Left renal pelvis (tissue), 4 donors: ENCODE measurements around the gene UQCC3. TPM values are rescaled to one million over a fixed set of nuclear protein-coding genes. Genes with fewer than 3 reads are reported as not detected.
"Not testable (repeated sequence)": the region's sequence is repeated elsewhere in the genome, so short reads cannot be mapped to it uniquely, and the experiment has no call there.

Experiments
- DNase-seq, 4 donors: peaks; one replicate each; pipeline ENCODE4 v3.0.0-alpha.2; 2013; ENCODE audit warnings: low read depth in 4 of 4, low spot score in 3 of 4
- polyA plus RNA-seq, 4 donors: library from polyadenylated mRNA; unstranded; fragments of 120-200 nt; gene quantifications; one replicate each; pipeline ENCODE4 v1.2.1, GENCODE V29; 2013; ENCODE audit not compliant: insufficient read length in 4 of 4

Gene UQCC3, protein sequence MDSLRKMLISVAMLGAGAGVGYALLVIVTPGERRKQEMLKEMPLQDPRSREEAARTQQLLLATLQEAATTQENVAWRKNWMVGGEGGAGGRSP
- 10 to 100 TPM in 1 of 4 donors, 1 to 10 TPM in 3; 6.0 to 12.6 (median 7.6) TPM for polyA plus RNA-seq

DNA sequence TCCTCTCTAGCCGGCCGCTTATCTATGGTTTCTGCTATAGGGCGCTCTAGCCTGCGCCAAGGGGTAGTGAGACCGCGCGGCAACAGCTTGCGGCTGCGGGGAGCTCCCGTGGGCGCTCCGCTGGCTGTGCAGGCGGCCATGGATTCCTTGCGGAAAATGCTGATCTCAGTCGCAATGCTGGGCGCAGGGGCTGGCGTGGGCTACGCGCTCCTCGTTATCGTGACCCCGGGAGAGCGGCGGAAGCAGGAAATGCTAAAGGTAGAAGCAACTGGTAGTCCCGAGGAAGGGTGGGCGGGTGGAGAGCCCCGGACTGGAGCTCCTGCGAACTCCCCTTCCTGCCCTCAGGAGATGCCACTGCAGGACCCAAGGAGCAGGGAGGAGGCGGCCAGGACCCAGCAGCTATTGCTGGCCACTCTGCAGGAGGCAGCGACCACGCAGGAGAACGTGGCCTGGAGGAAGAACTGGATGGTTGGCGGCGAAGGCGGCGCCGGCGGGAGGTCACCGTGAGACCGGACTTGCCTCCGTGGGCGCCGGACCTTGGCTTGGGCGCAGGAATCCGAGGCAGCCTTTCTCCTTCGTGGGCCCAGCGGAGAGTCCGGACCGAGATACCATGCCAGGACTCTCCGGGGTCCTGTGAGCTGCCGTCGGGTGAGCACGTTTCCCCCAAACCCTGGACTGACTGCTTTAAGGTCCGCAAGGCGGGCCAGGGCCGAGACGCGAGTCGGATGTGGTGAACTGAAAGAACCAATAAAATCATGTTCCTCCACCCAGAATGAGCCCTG lies at the start of gene UQCC3, which contains the start of gene LBHD1:
TSS of gene UQCC3 (plus strand) at position 66 of the 782 bp plus-strand sequence. CDS start at position 139, 73 bp downstream.
TSS of gene LBHD1 (minus strand) at position 660 of the 782 bp plus-strand sequence. CDS start 2,236 bp downstream, outside the sequence.
- DNase-seq = peak in 1 of 4 donors; percentile 75

- no peak for DNase-seq
Observed at GRCh38 chr11:62622476-62623089, 48.9 kb upstream of the UQCC3 start.

DNA sequence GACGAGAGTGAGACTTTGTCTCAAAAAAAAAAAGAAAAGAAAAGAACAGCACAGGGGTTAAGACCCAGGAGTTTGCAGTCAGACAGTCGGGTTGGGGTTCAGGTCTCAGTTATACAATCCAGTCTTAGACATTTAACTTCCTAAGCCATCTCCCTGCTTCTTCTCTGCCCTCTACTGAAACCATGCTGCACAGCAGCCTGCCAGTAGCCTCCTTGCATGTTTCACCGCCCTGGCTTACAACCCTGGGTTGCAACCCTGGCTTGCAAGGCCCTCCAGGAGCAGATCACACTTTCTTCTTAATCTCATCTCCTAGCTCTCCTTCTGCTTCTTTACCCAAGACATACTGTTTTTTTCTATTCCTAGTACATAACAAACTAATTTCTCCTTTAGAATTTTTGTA lies 43.8 kb upstream of the UQCC3 start:
- DNase-seq = no peak

GRCh38 chr11:62632492-62632891 lies 39.0 kb upstream of the UQCC3 start:
- DNase-seq = no peak

- DNase-seq = no peak
Observed at GRCh38 chr11:62644220-62644619, 27.3 kb upstream of the UQCC3 start.

DNA sequence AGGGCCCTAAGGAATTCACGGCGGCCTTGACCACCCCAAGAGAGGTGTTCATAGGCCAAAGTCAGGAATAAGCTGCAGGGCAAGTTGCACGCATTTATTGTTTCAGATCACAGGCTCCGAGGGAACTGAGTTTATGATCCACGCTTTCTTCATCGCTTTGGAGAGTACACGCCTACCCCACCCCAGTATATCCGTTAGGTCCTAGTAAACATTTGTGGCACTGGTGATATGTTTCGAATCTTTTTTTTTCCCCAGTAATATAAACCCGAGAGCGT lies 25.9 kb upstream of the UQCC3 start:
- DNase-seq = no peak

DNA sequence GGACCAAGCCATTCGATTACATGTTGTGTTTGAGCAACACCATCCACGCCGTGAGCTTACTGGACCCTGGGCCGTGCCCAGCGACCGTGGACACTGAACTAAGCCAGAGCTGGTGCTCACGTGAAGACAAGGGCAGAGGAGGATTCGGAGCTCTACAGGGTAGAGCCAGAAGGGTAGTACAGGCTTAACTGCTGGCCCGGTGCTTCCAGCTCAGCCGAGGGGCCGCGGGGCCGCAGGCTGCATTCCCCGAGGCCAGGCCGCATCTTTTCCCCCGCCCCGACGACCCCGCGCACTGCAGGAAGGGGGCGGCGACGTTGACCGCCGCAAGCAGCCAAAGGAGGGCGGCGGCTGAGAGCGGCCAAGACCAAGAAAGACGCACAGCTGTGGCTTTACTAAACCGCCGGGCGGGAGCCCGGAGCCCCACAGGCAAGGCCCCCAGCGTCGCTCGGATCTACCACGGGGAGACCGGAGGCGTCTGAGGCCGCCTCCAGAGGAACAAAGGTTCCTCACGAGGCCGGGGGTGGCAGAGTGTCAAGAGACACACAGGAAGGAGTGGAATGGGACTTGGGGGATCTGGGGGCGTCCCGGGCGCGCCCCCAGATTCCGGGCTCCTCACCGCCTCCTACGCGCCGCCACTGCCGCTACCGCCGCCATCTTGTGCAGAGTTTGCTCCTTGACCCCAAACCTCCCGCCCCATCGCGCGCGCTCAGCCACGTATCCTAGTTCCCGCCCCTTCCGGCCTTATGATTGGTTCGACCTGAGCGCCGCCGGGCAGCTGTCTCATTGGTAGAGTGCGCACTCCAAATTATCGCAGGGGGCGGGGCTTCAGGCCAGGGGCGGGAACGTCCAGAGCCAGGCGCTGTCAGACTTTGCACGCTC lies 25.3 kb upstream of the UQCC3 start, which contains the start of gene GANAB:
TSS of gene GANAB (minus strand) at position 668 of the 879 bp plus-strand sequence. CDS start at position 654, 14 bp downstream.
- peak; percentile 89 to 97 (median 96) for DNase-seq

GRCh38 chr11:62646825-62647608 lies 24.5 kb upstream of the UQCC3 start:
- no peak for DNase-seq

GRCh38 chr11:62647609-62648005 lies 23.9 kb upstream of the UQCC3 start:
- no peak for DNase-seq

DNA sequence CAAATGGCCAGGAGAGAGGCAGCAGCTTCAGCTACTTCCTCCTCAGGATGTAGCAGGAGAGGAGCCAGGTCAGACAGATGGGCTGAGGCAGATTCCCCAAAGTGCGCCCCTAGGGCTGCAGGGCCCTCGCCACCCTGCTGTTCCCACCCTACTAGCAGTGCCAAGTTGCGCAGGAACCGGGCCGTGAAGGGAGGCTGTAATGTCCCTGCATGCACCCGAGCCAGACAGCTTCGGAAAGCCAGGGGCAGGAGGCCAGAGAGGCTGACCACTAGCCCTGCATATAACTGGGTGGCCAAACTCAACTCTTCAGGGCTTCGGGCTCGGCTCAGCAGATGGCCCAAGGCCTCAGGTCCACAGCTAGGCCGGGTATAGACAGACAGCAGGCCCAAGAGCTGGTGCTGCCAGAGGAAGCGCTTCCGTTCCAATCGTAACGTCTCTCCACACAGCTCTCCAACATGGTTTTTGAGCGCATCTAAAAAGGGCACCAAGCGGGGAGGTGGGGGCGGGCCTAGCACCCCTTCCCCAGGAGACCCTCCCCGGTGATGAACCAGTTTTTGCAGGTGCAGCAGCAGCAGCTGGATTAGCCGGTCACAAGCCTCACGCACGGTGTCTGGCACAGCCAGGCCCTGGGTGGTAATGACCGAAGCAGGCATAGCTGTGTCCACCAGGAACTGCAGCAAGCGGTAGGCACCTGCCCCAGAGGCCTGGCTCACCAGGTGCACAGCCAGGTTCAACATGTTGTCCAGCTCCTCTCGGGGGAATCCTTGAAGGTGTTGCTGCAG lies 23.1 kb upstream of the UQCC3 start:
- DNase-seq = no peak

DNA sequence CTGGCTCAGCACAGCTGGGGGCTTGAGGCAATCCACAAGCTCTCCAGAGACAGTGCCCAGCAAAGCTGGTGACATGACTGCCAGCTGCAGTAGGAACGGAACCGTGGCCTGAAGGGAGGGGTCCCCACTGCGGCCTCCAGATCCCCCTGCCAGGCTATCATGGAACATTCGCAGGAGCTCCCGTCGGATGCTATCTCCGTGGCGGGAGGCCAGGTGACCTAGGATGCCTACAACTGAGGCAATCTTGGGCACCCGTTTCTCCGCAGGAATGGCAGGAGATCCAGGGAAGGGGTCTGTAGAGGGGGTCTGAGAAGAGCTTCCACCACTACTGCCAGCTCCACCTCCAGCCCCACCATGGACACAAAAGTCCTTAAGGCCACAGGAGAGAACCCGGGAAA lies 22.5 kb upstream of the UQCC3 start:
- no peak for DNase-seq

GRCh38 chr11:62649486-62649885 lies 22.0 kb upstream of the UQCC3 start:
- no peak for DNase-seq

GRCh38 chr11:62650283-62650682 lies 21.2 kb upstream of the UQCC3 start:
- not testable (repeated sequence) for DNase-seq

GRCh38 chr11:62652161-62653006 lies 19.1 kb upstream of the UQCC3 start:
- DNase-seq = no peak

DNA sequence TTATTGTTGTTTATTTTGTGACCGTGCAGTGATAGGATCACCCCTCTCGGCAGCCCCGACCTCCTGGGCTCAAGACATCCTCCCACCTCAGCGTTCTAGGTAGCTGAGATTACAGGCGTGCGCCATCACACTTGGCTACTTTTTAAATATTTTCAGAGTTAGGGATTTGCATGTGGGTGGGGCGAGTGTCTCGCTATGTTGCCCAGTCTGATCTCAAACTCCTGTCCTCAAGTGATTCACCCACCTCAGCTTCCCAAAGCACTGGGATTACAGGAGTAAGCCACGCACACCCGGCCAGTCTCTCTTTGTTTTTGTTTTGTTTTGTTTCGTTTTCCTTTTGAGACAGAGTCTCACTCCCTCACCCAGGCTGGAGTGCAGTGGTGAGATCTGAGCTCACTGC lies 17.2 kb upstream of the UQCC3 start:
- no peak for DNase-seq

DNA sequence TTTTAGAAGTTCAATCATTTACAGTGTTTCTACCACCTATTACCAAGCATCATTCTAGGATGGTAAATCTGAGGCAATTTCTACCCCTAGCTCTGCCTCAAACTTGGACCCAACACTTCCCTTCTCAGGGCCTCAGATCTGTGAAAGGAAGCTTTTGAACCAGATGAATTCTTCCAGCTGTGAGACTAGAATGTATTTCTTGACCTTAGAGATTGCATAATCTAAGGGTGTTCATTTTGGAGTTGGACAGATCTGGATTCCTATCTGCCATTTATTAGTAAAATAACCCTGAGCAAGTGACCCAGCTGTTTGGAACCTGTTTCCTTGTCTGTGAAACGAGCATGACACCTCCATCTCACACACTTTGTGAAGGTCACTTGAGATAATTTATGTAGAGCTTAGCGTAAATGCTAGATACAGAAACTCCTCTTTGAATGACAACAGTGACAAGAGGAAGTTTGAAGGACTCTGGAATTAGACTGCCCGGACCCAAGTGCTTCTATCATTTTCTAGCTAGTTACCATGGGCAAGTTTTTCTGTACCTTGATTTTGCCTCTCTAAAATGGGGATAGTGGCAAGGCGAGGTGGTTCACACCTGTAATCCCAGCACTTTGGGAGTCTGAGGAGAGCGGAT lies 14.6 kb upstream of the UQCC3 start:
- no peak for DNase-seq

DNA sequence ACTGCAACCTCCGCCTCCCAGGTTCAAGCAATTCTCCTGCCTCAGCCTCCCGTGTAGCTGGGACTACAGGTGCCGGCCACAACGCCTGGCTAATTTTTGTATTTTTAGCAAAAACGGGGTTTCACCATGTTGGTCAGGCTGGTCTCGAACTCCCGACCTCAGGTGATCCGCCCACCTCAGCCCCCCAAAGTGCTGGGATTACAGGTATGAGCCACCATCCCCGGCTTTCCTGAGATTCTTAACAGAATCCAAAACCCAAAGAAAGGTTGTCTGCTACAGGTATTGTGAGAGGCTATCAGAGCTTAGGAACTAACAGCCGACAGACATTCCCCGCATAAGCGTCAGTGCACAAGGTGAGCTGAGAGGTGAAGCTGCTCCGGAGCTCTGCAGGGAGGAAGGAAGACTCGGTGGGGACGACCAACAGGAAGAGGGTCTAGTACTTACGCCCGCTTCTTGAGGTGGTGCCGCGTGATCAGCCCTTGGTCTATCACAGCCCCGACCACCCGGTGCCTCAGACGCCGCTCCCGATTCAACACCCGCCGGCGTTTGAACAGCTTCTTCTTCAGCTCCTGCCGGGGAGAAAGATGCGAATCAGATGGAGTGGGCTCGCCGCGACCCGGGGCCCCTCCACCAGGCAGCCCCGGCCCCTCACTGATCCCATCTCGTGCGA lies 6.9 kb upstream of the UQCC3 start:
- DNase-seq = no peak
